Esophagus muscularis mucosa (tissue), 4 donors: Measurements from ENCODE around the gene CNTNAP2. TPM values are rescaled to one million over a fixed set of nuclear protein-coding genes. Genes with fewer than 3 reads are reported as not detected.

Source experiments
- DNase-seq: peaks from one replicate; pipeline ENCODE4 v3.0.0-alpha.2; 2017; ENCODE audit errors: extremely low spot score
- H3K27ac ChIP-seq, 4 donors: fragments of 200-600 bp; sonication (generic); replicated peaks in 1 of 4; 1 replicate in 3 of 4; 2 replicates in 1 of 4; pipeline ENCODE4 v1.5.1; 2016 to 2019; ENCODE audit warnings: mild to moderate bottlenecking in 1 of 4
- H3K27me3 ChIP-seq, 4 donors: fragments of 200-600 bp; sonication (generic); one replicate each; pipeline versions ENCODE4 v1.5.1 to v1.6.0; 2016 to 2019
- H3K36me3 ChIP-seq, 4 donors: fragments of 200-600 bp; sonication (generic); one replicate each; pipeline ENCODE4 v1.5.1; 2016 to 2019
- H3K4me1 ChIP-seq, 4 donors: fragments of 200-600 bp; sonication (generic); one replicate each; pipeline ENCODE4 v1.5.1; 2016 to 2019
- H3K4me3 ChIP-seq, 4 donors: fragments of 200-600 bp; sonication (generic); 1 replicate in 2 of 4; 2 replicates in 2 of 4; pipeline ENCODE4 v1.5.1; 2016 to 2019; ENCODE audit warnings: mild to moderate bottlenecking in 4 of 4, moderate library complexity in 1 of 4
- H3K9me3 ChIP-seq, 4 donors: fragments of 200-600 bp; sonication (generic); 1 replicate in 3 of 4; 2 replicates in 1 of 4; pipeline ENCODE4 v1.5.1; 2016 to 2019
- EP300 ChIP-seq: sonication (generic); formaldehyde crosslinking; IDR thresholded peaks from one replicate; pipeline ENCODE4 v1.6.1; 2017; ENCODE audit warnings: antibody characterized with exemption
- POLR2A ChIP-seq: fragments of 450-650 bp; IDR thresholded peaks from one replicate; pipeline ENCODE4 v1.6.1; 2017; ENCODE audit warnings: antibody characterized with exemption, moderate library complexity, mild to moderate bottlenecking, low read depth
- POLR2AphosphoS5 ChIP-seq, 2 donors: sonication (generic); formaldehyde crosslinking; IDR thresholded peaks; one replicate each; pipeline ENCODE4 v1.6.1; 2017; ENCODE audit warnings: antibody characterized with exemption in 2 of 2
- whole genome bisulfite sequencing: methylation state at CpG from one replicate; pipeline ENCODE4 v1.1.5; 2018; 5-methylcytosine and 5-hydroxymethylcytosine counted together
- intact Hi-C: fragments of 100-400 bp; cut with DNase I; formaldehyde crosslinking; loops from one replicate; pipeline ENCODE4 v1.15.1; 2023
- total RNA-seq, 4 donors: library from RNA; depleted of rRNA; stranded (reverse); fragments of >200 nt; gene quantifications; one replicate each; pipeline versions ENCODE4 v1.1.0 to v1.2.1, GENCODE V29; 2016
- TF ChIP-seq, protein P1 (sequence below), 3 experiments: fragments of 200-600 bp in 2 of 3; fragments of 450-650 bp in 1 of 3; sonication (generic) in 2 of 3; IDR thresholded peaks; one replicate each; pipeline ENCODE4 v1.5.1; 2017 to 2019; ENCODE audit warnings: antibody characterized with exemption in 3 of 3, mild to moderate bottlenecking in 2 of 3, moderate library complexity in 1 of 3

The CNTNAP2 gene
- total RNA-seq, 4 donors from 2014 or later = 1.2 to 2.9 (median 1.9) TPM

DNA sequence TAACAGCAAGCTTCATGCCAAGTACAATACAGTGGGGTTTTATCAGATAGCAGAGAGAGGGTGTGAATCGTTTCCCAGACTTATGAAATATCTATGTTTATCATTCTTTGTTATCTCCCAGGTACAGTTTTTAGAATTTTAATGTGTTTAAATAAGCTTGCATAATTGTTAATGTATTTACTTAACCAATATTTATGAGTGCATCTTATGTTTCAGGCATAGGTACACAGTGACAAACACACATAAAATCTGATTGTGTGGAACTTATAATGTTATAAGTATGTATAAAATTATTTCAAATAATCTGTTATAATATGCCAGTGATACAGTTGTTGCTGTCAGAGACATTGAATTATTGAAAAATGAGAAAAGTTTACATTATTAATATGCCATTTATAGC lies 1462.5 kb downstream of the CNTNAP2 start:
- 62% methylated on average over 1 of the region's 1 CpG for WGBS
- no peak for DNase-seq
- H3K27me3 ChIP-seq = no peaks in the 10 kb centered on the region
- H3K4me1 ChIP-seq = no peaks in the 10 kb centered on the region
- H3K27ac ChIP-seq = no peak overlapping the region
- no peaks in the 10 kb centered on the region for H3K9me3 ChIP-seq
- TF ChIP-seq POLR2A (no peak), EP300 (no peak), POLR2AphosphoS5 (IDR thresholded peaks at IDR 0.05) (no peak)
- TF ChIP-seq, protein P1, sequence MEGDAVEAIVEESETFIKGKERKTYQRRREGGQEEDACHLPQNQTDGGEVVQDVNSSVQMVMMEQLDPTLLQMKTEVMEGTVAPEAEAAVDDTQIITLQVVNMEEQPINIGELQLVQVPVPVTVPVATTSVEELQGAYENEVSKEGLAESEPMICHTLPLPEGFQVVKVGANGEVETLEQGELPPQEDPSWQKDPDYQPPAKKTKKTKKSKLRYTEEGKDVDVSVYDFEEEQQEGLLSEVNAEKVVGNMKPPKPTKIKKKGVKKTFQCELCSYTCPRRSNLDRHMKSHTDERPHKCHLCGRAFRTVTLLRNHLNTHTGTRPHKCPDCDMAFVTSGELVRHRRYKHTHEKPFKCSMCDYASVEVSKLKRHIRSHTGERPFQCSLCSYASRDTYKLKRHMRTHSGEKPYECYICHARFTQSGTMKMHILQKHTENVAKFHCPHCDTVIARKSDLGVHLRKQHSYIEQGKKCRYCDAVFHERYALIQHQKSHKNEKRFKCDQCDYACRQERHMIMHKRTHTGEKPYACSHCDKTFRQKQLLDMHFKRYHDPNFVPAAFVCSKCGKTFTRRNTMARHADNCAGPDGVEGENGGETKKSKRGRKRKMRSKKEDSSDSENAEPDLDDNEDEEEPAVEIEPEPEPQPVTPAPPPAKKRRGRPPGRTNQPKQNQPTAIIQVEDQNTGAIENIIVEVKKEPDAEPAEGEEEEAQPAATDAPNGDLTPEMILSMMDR (IDR thresholded peaks at IDR 0.05) = no peak
- no peak overlapping the region for H3K4me3 ChIP-seq
- no peaks in the 10 kb centered on the region for H3K36me3 ChIP-seq
- intact Hi-C loops = no loop called here

DNA sequence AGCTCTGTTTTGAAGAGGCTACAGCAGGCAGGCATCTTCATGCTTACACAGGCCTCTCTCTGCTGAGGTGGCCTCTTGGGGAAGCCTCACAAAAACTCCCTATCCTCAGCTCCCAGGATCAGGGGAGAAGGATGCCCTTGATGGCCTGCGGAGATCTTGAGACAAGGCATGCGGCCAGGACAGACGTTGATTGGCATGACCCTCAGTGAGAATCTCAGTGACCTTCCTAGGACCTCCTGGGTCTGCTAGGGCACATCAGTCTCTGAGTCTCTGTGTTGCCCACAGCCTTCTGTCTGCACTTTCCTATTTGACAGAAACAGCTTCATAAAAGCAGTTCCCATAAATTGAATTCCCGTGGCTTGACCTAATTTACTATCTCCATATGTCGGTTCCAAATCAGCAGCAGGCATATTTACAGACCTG lies 1468.2 kb downstream of the CNTNAP2 start:
- Histone ChIP-seq H3K4me1 (no peaks in the 10 kb centered on the region), H3K27ac (no peak overlapping the region), H3K27me3 (no peaks in the 10 kb centered on the region), H3K9me3 (no peaks in the 10 kb centered on the region), H3K36me3 (no peaks in the 10 kb centered on the region), H3K4me3 (no peak overlapping the region)
- DNase-seq = no peak
- intact Hi-C loops = no loop called here
- WGBS = 64% methylated on average over 5 of the region's 5 CpGs
- TF ChIP-seq, protein P1 (IDR thresholded peaks at IDR 0.05) = no peak
- TF ChIP-seq POLR2A (no peak), POLR2AphosphoS5 (IDR thresholded peaks at IDR 0.05) (no peak), EP300 (no peak)

DNA sequence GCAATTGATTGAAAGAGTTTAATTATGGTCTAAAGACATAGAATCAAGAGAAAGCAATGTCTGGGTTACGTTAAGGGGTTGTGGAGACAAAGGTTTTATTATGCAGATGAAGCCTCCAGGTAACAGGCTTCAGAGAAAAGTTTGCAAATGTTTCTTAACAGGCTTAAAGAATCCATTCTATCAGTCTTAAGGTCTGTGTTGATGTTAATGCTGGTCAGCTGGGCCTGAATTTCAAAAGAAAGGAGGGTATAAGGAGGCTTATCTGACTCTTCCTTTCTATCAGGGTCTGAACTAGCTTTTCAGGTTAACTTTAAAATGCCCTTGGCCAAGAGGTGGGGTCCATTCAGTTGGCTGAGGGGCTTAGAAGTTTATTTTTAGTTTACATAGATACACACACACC lies 1469.5 kb downstream of the CNTNAP2 start:
- intact Hi-C loops = no loop called here
- Histone ChIP-seq H3K27me3 (no peaks in the 10 kb centered on the region), H3K36me3 (no peaks in the 10 kb centered on the region), H3K4me1 (no peaks in the 10 kb centered on the region), H3K9me3 (no peaks in the 10 kb centered on the region), H3K4me3 (no peak overlapping the region), H3K27ac (no peak overlapping the region)
- WGBS = 0% methylated on average over 1 of the region's 1 CpG
- TF ChIP-seq, protein P1 (IDR thresholded peaks at IDR 0.05) = no peak
- no peak for TF ChIP-seq POLR2AphosphoS5 (IDR thresholded peaks at IDR 0.05)
- no peak for TF ChIP-seq POLR2A
- TF ChIP-seq EP300 = no peak
- no peak for DNase-seq

DNA sequence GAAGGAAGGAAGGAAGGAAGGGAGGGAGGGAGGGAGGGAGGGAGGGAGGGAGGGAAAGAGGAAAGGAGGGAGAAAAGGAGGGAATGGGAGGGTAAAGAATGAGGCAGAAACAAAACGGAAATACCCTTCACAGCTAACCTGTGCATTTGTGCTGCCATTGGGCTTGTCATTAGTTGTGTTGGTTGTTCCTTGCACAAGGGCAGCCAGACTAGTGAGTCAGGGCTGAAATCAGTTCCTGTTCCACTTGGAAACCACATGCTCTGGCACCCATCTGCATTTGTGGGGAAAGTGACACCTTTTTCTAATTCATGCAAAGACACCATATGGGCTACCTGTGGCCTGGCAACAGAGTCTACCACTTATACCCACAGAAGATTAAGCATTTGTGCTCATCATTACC lies 1469.9 kb downstream of the CNTNAP2 start:
- TF ChIP-seq POLR2AphosphoS5 (IDR thresholded peaks at IDR 0.05) (no peak), POLR2A (no peak), EP300 (no peak)
- TF ChIP-seq, protein P1 (IDR thresholded peaks at IDR 0.05) = no peak
- WGBS = 68% methylated on average over 1 of the region's 1 CpG
- no peak for DNase-seq
- Histone ChIP-seq H3K27ac (no peak overlapping the region), H3K9me3 (no peaks in the 10 kb centered on the region), H3K4me3 (no peak overlapping the region), H3K27me3 (no peaks in the 10 kb centered on the region), H3K36me3 (no peaks in the 10 kb centered on the region), H3K4me1 (no peaks in the 10 kb centered on the region)
- intact Hi-C loops = no loop called here

DNA sequence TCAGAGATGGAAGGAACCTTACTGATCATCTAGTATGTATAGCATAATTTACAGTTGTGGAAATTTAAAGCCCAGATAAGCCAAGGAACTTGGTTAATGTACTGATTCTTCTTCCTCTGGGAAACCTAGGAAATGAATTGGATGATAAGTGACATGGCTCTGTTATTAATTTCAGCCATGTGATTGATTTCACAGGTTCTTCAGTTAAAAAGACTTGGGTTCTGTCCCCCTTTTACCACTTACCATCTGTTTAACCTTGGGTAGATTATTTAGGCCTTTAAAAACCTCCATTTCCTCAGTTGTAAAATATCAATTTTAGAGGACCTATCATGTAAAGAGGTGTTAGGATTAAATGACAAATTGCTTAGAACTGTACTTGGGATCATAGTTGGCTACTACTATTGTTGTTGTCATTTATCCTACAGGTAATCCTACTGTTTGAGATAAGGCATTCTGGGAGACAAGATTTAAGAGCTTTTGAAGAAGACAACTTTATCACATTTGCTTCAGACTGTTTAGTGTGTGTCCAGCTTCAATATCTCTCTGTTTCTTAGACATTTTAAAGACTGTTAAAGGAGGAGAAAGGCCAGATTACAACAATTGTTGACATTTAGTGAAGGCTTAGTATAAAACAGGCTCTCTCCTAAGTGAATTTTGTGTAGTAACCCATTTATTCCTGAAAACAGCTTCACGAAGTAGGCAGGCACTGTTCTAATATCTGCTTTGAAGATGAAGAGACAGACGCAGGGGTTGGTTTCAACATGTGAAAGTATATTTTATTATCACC lies 1476.9 kb downstream of the CNTNAP2 start:
- Histone ChIP-seq H3K27me3 (no peaks in the 10 kb centered on the region), H3K36me3 (no peaks in the 10 kb centered on the region), H3K4me3 (no peak overlapping the region), H3K27ac (no peak overlapping the region), H3K9me3 (no peaks in the 10 kb centered on the region), H3K4me1 (no peaks in the 10 kb centered on the region)
- TF ChIP-seq EP300 = no peak
- TF ChIP-seq POLR2AphosphoS5 (IDR thresholded peaks at IDR 0.05) = no peak
- TF ChIP-seq, protein P1 (IDR thresholded peaks at IDR 0.05) = no peak
- no peak for TF ChIP-seq POLR2A
- DNase-seq = no peak
- WGBS = 64% methylated on average over 2 of the region's 2 CpGs
- intact Hi-C loops = no loop called here
